ENCODE results near the gene EEPD1.
A peak's percentile ranks its signal among the peaks of the same experiment; 100 is the strongest.
"Not testable (repeated sequence)": the region's sequence is repeated elsewhere in the genome, so short reads cannot be mapped to it uniquely, and the experiment has no call there.

Gene EEPD1

DNA sequence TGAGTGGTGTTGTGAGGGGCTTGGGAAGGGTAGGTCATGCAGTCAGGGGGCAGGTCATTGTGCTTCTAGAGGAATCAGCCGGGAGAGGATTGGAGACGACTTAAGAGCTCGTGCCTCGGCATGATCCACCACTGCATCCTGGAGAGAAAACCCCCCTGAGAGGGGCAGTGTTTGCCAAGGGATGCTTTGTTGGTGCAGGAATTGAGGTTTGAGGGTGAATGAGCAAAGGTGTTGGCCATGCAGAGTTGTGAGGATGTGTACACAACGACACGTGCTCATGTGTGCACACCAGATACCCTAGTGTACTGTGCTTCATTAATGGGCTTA lies 151.0 kb downstream of the EEPD1 start:
- no peak for DNase-seq

DNA sequence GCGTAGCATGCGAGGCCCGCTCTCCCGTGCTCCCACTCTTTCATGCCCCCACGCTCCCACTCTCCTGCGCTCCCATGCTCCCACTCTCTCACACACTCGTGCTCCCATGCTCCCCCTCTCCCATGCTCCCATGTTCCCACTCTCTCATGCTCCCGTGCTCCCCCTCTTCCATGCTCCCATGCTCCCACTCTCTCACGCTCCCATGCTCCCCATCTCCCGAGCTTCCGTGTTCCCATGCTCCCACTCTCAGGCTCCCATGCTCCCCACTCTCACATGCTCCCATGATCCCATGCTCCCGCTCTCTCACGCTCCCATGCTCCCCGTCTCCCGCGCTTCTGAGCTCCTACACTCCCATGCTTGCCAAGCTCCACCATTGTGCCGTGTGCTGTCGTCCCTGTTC lies 152.2 kb downstream of the EEPD1 start:
- DNase-seq: peak; percentile 13

DNA sequence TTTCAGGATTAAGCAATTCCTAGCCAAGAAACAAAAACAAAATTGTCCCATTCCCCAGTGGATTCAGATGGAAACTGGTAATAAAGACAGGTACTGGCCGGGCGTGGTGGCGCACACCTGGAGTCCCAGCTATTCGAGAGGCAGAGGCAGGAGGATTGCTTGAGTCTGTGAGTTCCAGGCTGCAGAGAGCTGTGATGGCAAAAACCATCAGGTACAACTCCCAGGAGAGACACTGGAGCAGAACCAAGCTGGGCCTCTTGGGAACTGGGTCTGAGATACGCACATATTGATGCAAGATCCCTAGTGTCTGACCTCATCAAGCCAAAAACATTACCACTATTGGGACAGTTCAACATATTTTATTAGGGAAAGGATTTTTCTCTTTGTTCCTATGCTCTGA lies 152.6 kb downstream of the EEPD1 start:
- DNase-seq: peak; percentile 40

DNA sequence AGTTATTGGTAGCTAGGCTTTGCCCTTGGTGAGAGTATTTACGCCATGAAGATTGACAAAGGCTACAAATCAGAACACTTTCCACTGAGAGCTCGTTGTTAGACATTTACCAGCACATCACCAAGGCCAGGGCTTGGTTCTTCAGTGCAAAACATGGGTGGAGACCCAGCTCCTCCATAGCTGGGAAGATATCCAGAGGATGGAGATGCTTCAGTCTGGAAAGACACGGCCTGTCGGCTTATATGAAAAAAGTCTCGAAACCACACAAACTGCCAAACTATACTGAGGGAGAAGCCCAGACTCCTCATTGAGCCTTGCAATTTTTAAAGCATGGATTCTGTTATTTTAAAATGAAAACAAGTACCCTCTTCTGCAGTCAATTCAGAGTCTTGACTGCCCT lies 153.2 kb downstream of the EEPD1 start:
- DNase-seq: peak; percentile 13

GRCh38 chr7:36306722-36307121 lies 153.7 kb downstream of the EEPD1 start:
- DNase-seq: no peak

GRCh38 chr7:36308031-36308430 lies 155.0 kb downstream of the EEPD1 start:
- peak; percentile 19 for DNase-seq

DNA sequence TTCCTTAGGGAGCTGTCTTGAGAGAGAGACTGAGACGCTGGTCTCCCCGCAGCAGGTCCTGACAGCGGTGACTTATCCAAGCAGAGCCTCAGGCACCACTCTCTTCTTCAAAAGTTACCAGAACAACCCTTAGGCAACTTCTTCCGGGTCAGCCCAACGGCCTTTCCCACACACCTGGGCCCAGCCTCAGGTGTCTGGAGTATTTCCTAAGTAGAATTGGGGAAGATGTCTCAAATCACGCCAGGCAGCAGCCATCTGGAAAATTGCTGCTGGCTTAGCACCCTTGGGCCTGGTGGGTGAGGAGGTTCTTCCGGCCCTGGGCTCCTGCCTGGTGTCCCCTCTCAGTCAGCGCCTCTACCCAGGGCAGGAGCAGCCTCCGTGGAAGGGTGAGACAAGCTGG lies 156.2 kb downstream of the EEPD1 start:
- DNase-seq: peak; percentile 26

- DNase-seq: peak; percentile 26
Measured at GRCh38 chr7:36309716-36310115, 156.7 kb downstream of the EEPD1 start.

DNA sequence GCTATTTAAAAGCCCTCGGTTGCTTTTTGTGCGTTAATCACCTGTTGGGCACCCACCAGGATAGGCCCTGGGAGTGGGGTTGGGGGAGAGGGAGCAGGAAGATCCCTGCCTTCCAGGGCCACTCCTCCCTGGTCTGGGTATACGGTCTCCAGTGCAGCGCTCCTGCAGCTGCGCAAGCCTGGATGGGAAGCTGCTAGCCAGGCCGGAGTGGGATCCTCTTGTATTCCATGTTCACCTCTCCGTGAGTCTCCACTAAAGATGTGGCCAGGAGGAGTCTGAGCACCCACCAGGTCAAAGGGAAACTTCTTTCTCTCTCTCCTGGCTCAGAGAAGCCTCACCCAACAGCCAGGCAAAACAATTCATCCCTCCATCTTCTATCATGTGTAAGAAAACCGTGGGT lies 157.8 kb downstream of the EEPD1 start:
- peak; percentile 11 for DNase-seq

DNA sequence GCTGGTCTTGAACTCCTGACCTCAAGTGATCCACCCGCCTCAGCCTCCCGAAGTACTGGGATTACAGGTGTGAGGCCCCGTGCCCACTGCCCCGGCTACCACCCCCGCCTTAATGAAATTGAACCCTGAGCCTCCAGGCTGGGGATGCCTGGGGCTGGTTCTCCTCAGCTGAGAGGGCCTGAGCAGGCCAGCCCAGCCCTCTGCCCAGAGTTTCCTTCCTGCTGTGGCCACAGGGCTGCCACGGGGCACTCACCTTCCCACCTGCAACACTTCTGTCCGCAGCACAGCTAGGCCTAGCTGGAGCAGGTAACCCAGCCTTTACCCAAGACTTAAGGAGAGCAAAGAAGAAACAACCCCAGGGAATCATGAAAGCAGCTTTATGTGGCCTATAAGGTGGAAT lies 158.5 kb downstream of the EEPD1 start:
- peak; percentile 30 for DNase-seq

DNA sequence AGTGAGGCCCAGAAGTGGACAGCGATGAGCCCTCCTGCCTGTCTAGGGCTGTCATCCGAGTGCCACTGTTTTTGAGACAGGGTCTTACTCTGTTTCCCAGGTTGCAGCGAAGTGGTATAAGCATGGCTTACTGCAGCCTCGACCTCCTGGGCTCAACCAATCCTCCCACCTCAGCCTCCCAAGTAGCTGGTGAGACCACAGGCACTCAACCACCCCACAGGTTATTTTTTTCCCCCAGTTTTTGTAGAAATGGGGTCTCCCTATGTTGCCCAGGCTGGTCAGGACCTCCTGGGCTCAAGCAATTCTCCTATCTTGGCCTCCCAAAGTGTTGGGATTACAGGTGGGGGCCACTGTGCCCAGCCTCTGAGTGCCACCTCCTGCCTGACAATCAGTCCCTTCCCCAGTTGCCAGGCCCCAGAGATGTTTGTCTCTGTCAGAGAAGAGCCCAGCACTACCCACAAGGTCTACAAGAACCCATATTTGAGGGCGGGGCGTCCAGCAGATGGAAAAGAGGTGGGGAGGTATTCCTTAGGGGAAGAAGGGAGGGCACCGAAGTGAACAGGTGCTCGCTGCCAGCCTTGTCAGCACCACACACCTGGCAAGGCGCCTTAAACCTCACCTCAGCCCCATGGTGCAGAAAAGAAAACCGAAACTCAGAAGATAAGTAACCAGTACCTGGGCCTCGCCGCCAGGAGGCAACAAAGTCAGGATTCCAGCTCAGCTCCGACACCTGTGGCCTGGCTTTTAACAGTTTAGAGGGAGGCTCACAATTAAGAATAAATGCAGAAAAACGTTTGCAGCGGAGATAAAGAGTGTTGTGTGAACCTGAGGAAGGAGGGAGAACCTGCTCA lies 159.2 kb downstream of the EEPD1 start:
- DNase-seq: no peak

DNA sequence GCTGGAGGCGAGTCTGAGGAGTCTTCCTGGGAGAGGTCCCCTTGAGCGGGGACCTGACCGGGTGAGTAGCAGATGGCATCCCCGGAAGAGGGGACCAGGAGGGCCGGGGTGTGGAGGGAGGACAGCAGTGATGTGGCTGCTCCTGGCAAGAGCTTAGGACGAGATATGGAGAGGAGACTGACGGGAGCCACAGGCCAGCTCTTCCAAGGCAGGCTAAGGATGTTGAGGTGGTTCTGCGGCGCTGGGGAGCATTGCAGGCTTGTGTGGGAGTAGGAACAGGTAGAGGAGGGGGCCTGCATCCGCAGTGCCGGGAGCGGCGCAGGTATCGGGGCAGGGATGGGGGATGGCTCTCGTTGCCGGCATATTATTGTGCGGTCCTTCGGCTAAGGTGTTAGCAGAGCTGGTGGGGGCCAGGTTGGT lies 159.9 kb downstream of the EEPD1 start:
- no peak for DNase-seq

DNA sequence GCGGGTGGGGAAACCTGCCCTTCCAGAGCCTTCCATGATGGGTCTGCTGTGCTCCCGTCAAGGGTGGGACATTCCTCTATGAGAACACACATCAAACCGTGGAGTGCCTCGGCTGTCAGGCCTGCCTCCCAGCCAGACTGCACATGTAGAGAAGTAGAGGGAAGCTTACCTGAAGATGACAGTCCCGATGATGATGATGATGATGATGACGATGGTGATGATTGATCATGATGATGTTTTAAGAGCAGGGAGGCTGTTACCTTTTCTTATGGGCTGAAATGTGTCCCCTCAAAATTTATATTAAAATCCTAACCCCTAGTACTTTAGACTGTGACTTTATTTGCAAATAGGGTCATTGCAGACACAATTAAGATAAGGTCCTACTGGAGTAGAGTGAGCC lies 160.6 kb downstream of the EEPD1 start:
- DNase-seq: no peak

- DNase-seq: no peak
Measured at GRCh38 chr7:36314491-36314890, 161.4 kb downstream of the EEPD1 start.

DNA sequence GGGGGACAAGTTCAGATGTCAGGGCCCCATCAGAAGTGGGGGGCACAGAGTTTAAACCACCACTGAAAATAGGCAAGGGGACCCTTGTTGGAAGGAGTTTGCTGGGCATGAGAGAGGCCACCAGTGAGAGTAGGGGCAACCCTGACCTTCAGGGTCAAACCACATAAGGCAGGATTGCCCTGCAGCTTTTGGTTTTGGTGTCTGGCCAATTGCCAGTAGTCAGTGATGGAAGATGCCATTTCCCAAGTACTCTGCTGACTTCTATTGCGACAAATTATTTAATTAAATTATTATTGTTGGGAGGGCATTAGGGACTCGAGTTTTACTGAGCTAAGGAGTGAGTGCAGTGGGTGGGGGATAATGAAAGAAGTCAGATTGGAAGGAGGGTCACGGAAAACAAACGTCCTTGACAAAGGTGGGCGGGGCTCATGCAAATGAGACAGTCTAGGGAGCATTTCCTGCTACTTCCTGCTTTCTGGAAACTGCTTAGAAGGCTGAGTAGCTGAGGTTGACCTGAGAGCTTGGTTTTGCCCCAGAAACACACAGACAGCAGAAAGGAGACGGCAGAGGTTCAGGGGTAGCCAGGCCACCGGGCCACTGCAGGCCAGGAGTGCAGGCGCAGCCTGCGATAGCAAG lies 162.4 kb downstream of the EEPD1 start:
- DNase-seq: no peak

DNA sequence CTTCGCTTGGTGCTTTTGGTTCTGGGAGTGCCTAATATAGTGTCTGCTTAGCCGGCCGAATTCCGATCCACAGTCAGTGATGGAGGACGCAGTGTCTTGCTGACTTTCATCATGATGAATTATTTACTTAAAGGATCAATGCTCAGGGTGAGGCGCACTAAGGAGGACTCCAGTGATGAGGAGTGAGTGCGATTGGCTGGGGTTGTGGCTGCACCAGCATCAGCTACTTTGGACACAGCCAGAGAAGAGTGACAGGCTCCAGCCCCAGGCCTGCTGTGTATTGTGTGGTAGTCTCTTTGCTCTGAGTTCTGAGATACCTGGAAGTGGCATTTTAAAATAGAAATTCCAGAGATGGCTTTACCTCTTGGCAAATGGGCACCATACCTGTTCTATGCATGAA lies 163.3 kb downstream of the EEPD1 start:
- DNase-seq: no peak

DNA sequence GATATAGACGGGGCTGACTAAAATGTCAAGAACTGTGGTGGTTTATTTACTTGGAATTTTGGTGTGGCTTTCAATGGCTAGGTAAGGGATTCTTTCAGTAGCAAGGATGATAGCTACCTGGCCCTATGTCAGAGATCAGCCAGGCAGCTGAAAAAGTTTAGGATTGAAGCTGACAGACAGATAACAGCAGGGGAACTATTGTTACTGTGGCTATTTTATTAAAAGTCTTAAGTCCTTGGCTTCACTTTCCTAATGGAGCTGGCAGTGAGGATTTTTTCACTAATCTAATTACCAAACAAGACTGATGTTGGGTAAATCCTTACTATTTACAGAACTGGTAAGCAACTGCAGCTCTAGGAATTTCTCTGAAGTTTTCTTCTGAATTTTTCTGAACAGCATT lies 164.2 kb downstream of the EEPD1 start:
- DNase-seq: no peak

DNA sequence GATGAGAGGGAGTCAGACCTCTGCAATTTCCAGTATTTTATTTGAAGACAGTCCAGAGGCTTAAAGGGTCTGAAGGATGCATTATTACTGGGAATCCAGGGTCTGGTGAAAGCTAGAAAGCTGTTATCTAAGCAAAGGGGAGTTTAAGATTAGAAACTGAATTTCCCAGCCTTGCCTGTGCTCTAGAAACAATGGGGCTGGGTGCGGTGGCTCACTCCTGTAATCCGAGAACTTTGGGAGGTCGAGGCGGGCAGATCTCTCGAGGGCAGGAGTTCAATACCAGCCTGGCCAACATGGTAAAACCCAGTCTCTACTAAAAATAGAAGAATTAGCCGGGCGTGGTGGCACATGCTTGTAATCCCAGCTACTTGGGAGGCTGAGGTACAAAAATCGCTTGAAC lies 165.1 kb downstream of the EEPD1 start:
- DNase-seq: no peak

- DNase-seq: not testable (repeated sequence)
Measured at GRCh38 chr7:36321284-36321683, 168.2 kb downstream of the EEPD1 start.

GRCh38 chr7:36336390-36336789 lies 183.3 kb downstream of the EEPD1 start:
- no peak for DNase-seq

DNA sequence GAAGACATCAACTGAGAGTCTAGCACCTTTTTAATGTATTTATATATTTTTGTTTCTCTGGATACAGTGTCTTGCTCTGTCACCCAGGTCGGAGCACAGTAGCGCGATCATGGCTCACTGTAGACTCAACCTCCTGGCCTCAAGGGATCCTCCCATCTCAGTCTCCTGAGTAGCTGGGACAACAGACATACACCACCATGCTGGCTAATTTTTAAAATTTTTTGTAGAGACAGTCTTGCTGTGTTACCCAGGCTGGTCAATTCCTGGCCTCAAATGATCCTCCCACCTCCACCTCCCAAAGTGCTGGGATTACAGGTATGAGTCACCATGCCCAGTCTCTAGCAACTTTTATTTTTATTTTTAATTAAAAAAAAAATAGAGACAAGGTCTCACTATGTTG lies 185.2 kb downstream of the EEPD1 start:
- DNase-seq: no peak

- no peak for DNase-seq
Measured at GRCh38 chr7:36343548-36343947, 190.5 kb downstream of the EEPD1 start.

DNA sequence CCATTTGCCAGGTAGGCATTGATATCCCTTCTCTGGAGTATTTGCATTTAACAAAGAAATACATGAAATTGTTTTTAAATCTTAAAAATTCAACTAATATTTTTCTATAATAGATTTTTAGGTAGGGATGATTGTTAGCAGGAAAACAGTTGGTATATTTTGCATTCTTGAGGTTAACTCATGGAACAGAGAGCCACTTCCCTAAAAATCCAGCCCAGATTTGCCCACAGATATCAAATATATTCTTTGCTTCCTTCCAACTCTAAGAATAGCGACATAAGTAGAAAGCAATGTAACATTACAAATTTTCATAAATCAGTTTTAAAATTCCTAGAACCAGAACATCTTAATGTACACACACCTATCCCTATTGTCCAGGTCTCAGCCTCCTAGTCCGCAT lies 191.6 kb downstream of the EEPD1 start:
- DNase-seq: no peak

- DNase-seq: no peak
Measured at GRCh38 chr7:36346260-36346831, 193.3 kb downstream of the EEPD1 start.

All from activated CD8-positive, alpha-beta memory T cell treated with anti-CD3 and anti-CD28 coated beads for 24 hours (primary cell).